ENCODE results near the gene PHETA2.

DNA sequence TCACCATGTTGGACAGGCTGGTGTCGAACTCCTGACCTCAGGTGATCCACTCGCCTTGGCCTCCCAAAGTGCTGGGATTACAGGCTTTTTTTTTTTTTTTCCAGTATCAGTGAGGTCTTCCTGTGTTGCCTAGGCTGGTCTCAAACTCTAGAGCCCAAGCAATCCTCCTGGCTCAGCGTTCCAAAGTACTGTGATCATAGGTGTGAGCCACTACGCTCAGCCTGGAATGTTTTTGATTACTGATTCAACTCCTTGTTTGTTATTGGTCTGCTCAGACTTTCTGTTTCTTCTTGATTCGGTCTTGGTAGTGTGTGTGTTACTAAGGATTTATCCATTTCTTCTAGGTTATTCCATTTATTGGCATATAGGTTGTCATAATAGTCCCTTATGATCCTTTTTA lies 34.8 kb upstream of the PHETA2 start:
- TF ChIP-seq, protein P1, sequence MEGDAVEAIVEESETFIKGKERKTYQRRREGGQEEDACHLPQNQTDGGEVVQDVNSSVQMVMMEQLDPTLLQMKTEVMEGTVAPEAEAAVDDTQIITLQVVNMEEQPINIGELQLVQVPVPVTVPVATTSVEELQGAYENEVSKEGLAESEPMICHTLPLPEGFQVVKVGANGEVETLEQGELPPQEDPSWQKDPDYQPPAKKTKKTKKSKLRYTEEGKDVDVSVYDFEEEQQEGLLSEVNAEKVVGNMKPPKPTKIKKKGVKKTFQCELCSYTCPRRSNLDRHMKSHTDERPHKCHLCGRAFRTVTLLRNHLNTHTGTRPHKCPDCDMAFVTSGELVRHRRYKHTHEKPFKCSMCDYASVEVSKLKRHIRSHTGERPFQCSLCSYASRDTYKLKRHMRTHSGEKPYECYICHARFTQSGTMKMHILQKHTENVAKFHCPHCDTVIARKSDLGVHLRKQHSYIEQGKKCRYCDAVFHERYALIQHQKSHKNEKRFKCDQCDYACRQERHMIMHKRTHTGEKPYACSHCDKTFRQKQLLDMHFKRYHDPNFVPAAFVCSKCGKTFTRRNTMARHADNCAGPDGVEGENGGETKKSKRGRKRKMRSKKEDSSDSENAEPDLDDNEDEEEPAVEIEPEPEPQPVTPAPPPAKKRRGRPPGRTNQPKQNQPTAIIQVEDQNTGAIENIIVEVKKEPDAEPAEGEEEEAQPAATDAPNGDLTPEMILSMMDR (IDR thresholded peaks at IDR 0.05), result no peak
- TF ChIP-seq EP300 (IDR thresholded peaks at IDR 0.05) (no peak), POLR2A (IDR thresholded peaks at IDR 0.05; ENCODE audit: low read depth) (no peak), POLR2AphosphoS5 (IDR thresholded peaks at IDR 0.05) (no peak)

All from esophagus muscularis mucosa (tissue), 4 donors.